ENCODE measurements around the gene IL22RA1. TPM values are rescaled to one million over a fixed set of nuclear protein-coding genes. Genes with fewer than 3 reads are reported as not detected.

IL22RA1 gene
- total RNA-seq, 1 experiment from 2014 or later = 1.2 TPM

GRCh38 chr1:24186993-24187790, 44.3 kb upstream of the IL22RA1 start, which contains the start of gene IFNLR1:
TSS of gene IFNLR1 (minus strand) at chr1:24187289. CDS start at chr1:24187248, 41 bp downstream.
- peak within 1 kb of the TSS; percentile 82 for H3K9ac ChIP-seq (ENCODE audit: low read length)
- BruUV-seq (replicated peaks) = TSS peak; percentile 66
- no peaks in the 10 kb centered on the region for H3K27me3 ChIP-seq (ENCODE audit: low read length)
- H3K4me2 ChIP-seq (ENCODE audit: low read length) = peak within 1 kb of the TSS; percentile 97
- H3K4me1 ChIP-seq (ENCODE audit: insufficient read depth, low read length) = peaks cover 48% of the 10 kb centered on the region
- no peaks in the 10 kb centered on the region for H4K20me1 ChIP-seq (ENCODE audit: low read length)
- H3K9me3 ChIP-seq (ENCODE audit: low read length) = no peaks in the 10 kb centered on the region
- H3F3A ChIP-seq (ENCODE audit: low read length, unreplicated experiment) = no peaks in the 10 kb centered on the region
- no peaks in the 10 kb centered on the region for H3K9me2 ChIP-seq (replicated peaks; ENCODE audit: low read length)
- peak within 1 kb of the TSS; percentile 78 for H2AFZ ChIP-seq (ENCODE audit: low read length)
- H3K36me3 ChIP-seq (ENCODE audit: low read depth, low read length) = no peaks in the 10 kb centered on the region
- DNase-seq = peak; percentile 74
- ChIA-PET CTCF (interaction anchor here (2.1 kb wide), 1 partner anchor 37 kb away, joined by 10 read pairs; no protein-coding TSS in a partner anchor), POLR2A (ENCODE audit: unreplicated experiment) (interaction anchor here (0.7 kb wide), 1 partner anchor 38 kb away, joined by 3 read pairs; no protein-coding TSS in a partner anchor)
- H3K27ac ChIP-seq (ENCODE audit: low read length) = peak within 1 kb of the TSS; percentile 56
- H3K4me3 ChIP-seq (ENCODE audit: low read length) = peak within 1 kb of the TSS; percentile 76
- peaks cover 17% of the 10 kb centered on the region; the same call in 1 of the 2 replicates for H3K79me2 ChIP-seq (ENCODE audit: low read length)
- intact Hi-C loops (cut with micrococcal nuclease) = loop anchor here (2.0 to 5.0 kb wide), 2 partner anchors 36 to 115 kb away; no protein-coding TSS in a partner anchor
- TF ChIP-seq EZH2 (IDR thresholded peaks at IDR 0.05; ENCODE audit: low read length, unreplicated experiment) = no peak
- TF ChIP-seq EZH2phosphoT487 (IDR thresholded peaks at IDR 0.05; ENCODE audit: borderline replicate concordance, low read length) = no peak
- no peak for TF ChIP-seq CTCF (conservative IDR thresholded peaks at IDR 0.05; ENCODE audit: low read depth, low read length)
- peak; percentile 66 for ATAC-seq

GRCh38 chr1:24186711-24186992, 43.7 kb upstream of the IL22RA1 start:
- Histone ChIP-seq H3K9me3 (ENCODE audit: low read length) (no peaks in the 10 kb centered on the region), H3K4me1 (ENCODE audit: insufficient read depth, low read length) (peaks cover 43% of the 10 kb centered on the region), H3K9ac (ENCODE audit: low read length) (peak overlapping the region; percentile 82), H3K4me3 (ENCODE audit: low read length) (peak overlapping the region; percentile 76), H3K27ac (ENCODE audit: low read length) (peak overlapping the region; percentile 56), H4K20me1 (ENCODE audit: low read length) (no peaks in the 10 kb centered on the region), H3K9me2 (replicated peaks; ENCODE audit: low read length) (no peaks in the 10 kb centered on the region), H3K4me2 (ENCODE audit: low read length) (peak overlapping the region; percentile 97), H3K79me2 (ENCODE audit: low read length) (peaks cover 17% of the 10 kb centered on the region; the same call in 1 of the 2 replicates), H3K27me3 (ENCODE audit: low read length) (no peaks in the 10 kb centered on the region), H2AFZ (ENCODE audit: low read length) (peak overlapping the region; percentile 78), H3K36me3 (ENCODE audit: low read depth, low read length) (no peaks in the 10 kb centered on the region), H3F3A (ENCODE audit: low read length, unreplicated experiment) (no peaks in the 10 kb centered on the region)
- DNase-seq (no peak), ATAC-seq (peak; percentile 9; the same call in 1 of the 2 replicates)
- intact Hi-C loops (cut with micrococcal nuclease) = loop anchor here (2.0 to 5.0 kb wide), 2 partner anchors 36 to 114 kb away; no protein-coding TSS in a partner anchor
- ChIA-PET POLR2A (ENCODE audit: unreplicated experiment) (interaction anchor here (0.8 kb wide), 1 partner anchor 36 kb away, joined by 4 read pairs; no protein-coding TSS in a partner anchor), CTCF (interaction anchor here (2.1 kb wide), 1 partner anchor 37 kb away, joined by 10 read pairs; no protein-coding TSS in a partner anchor)
- TF ChIP-seq CTCF (conservative IDR thresholded peaks at IDR 0.05; ENCODE audit: low read depth, low read length) (no peak), EZH2phosphoT487 (IDR thresholded peaks at IDR 0.05; ENCODE audit: borderline replicate concordance, low read length) (no peak), EZH2 (IDR thresholded peaks at IDR 0.05; ENCODE audit: low read length, unreplicated experiment) (no peak)
- no TSS peak for BruUV-seq (replicated peaks)

Measured in PC-3 (cell line).